HG03280 (cell line): ENCODE data around the gene EHMT1.
"Not testable (repeated sequence)": the region's sequence is repeated elsewhere in the genome, so short reads cannot be mapped to it uniquely, and the experiment has no call there.

ENCODE experiments used
- ATAC-seq: cut with Tn5 transposase; IDR thresholded peaks from one replicate; pipeline ENCODE4 v1.9.1; 2021; ENCODE audit warnings: mild to moderate bottlenecking, moderate library complexity; ENCODE audit not compliant: unreplicated experiment

Gene EHMT1

GRCh38 chr9:137614631-137615386 lies 4.0 kb upstream of the EHMT1 start:
- no peak for ATAC-seq

- no peak for ATAC-seq
These were observed 3.4 kb upstream of the EHMT1 start for GRCh38 chr9:137615387-137615871.

DNA sequence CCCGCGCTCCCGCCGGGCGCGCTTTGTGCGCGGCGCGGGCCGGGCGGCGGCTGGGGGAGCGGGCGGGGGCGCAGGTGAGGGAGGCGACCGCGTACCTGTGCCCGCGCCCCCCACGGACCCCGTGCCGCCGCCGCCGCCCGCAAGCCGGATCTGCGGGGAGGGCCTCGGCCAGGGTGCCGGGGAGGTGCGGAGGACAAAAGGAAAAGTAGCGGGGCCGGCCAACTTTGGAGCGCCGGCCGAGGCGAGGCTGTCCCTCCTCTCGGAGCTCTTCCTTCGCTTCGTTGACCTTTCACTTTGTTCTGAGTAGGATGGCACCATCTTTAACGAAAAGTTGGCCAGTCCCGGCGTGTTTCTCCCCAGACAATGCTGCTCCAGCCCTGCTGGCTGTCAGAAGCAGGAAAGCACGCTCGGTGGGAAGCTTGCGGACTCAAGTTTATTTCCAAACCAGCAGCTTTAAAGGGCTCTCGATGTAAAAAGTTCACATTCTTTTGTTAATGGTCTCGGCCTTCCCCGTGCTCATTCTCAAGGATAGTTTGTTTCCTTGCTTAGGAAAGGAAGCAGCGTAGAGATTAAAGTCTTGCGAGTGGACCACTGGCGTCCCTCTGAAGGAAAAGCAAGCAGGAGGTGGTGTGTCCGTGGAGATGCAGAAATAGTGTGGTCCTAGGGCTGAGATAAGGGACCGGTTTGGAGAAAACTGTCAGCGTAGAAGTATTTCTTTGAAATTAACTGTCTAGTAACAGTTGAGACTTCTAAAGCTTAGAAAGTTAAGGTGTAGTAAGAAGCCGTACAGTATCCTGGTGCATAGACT lies 639 bp downstream of the EHMT1 start:
- ATAC-seq = no peak

DNA sequence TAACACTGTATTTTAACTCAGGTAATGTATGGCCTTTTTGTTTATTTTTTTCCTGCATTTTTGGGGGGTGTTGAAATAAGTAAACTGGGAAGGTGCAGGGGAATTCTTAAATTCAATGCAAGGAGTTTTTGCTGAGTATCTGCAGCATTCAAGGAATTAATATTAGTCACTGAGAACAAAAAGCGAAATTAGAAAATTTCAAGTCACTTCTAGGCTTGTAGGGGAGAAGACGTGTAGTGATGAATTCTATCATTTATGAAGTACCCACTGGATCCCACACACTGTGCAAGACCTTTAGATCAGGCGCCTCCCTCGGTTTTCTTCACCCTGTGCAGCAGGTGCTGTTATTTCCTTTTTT lies 1.2 kb downstream of the EHMT1 start:
- ATAC-seq = no peak

- no peak for ATAC-seq
These were observed 1.8 kb downstream of the EHMT1 start for GRCh38 chr9:137620581-137620980.

DNA sequence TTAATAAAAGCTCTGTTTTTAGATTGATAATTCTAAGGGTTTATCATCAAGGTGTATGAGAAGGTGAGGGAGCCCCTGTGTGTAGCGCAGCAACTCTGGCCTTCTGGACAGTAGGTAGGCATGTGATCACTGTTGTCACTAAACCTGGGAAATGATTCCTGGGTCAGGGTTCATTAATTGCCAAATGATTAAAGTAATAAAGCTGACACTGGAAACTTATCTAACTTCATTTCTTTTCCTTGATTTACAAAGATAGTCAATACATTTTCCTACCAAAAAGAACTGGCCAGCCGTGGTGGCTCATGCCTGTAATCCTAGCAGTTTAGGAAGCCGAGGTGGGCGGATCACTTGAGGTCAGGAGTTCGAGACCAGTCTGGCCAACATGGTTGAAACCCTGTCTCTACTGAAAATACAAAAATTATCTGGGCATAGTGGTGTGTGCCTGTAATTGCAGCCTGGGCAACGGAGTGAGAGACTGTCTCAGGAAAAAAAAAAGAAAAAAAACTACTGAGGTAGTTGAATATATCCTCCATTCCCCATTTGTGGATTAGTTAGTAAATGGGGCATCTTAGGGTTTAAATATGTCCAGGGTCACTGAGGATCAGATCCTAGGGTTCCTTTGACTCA lies 2.4 kb downstream of the EHMT1 start:
- ATAC-seq = no peak

GRCh38 chr9:137622211-137622610 lies 3.4 kb downstream of the EHMT1 start:
- not testable (repeated sequence) for ATAC-seq

DNA sequence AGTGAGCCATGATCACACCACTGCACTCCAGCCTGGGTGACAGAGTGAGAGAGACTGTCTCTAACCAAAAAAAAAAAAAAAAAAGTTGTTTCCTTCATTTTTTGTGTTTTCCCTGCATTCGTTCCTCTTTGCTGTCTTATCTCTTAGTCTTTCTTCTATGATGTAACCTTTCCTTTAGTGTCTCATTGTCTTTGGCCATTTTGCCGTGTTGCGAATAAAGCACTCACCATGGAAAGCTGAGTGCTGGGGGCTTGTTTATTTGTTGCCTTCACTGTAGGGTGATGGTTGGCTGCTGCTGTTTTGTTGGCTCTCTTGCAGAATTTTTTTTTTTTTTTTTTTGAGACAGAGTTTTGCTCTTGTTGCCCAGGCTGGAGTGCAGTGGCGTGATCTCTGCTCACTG lies 7.7 kb downstream of the EHMT1 start:
- no peak for ATAC-seq

- not testable (repeated sequence) for ATAC-seq
These were observed 8.6 kb downstream of the EHMT1 start for GRCh38 chr9:137627406-137627805.

GRCh38 chr9:137630126-137630525 lies 11.3 kb downstream of the EHMT1 start:
- ATAC-seq = no peak

GRCh38 chr9:137630679-137631078 lies 11.9 kb downstream of the EHMT1 start:
- no peak for ATAC-seq

- no peak for ATAC-seq
These were observed 12.8 kb downstream of the EHMT1 start for GRCh38 chr9:137631345-137632229.

GRCh38 chr9:137632230-137633161 lies 13.7 kb downstream of the EHMT1 start:
- ATAC-seq = no peak

GRCh38 chr9:137634016-137634415 lies 15.2 kb downstream of the EHMT1 start:
- ATAC-seq = no peak

GRCh38 chr9:137638680-137639079 lies 19.9 kb downstream of the EHMT1 start:
- no peak for ATAC-seq

GRCh38 chr9:137639303-137640051 lies 20.7 kb downstream of the EHMT1 start:
- ATAC-seq = no peak

DNA sequence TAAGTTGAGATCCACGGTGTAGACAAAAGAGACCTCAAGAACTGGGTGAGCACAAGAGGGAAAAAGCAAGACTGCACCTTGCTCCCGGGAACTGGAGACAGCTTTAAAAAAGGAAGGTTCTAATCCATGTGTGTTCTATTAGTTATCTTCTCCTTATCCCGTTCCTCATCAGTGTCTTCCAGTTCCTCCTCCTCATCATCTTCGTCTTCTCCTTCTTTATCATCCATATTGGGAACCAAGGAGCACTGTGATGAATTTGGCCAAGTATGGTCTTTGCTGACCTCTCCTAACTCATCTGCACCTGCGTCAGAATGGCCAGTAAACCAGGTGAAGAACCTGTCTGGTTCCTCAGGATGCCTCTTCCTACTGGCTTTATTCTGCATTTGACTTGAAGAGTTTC lies 22.1 kb downstream of the EHMT1 start:
- no peak for ATAC-seq

- ATAC-seq = no peak
These were observed 23.4 kb downstream of the EHMT1 start for GRCh38 chr9:137642118-137642601.

GRCh38 chr9:137642892-137643291 lies 24.1 kb downstream of the EHMT1 start:
- ATAC-seq = no peak
